Activated CD4-positive, alpha-beta T cell treated with anti-CD3 and anti-CD28 coated beads, Interleukin-2, amount 50 U/mL, for 16 hours (primary cell): ENCODE measurements around the gene GPR85.
A peak's percentile ranks its signal among the peaks of the same experiment; 100 is the strongest.

ENCODE experiments used
- DNase-seq: peaks from one replicate; pipeline ENCODE4 v3.0.0-alpha.2; 2020

GPR85 gene, protein sequence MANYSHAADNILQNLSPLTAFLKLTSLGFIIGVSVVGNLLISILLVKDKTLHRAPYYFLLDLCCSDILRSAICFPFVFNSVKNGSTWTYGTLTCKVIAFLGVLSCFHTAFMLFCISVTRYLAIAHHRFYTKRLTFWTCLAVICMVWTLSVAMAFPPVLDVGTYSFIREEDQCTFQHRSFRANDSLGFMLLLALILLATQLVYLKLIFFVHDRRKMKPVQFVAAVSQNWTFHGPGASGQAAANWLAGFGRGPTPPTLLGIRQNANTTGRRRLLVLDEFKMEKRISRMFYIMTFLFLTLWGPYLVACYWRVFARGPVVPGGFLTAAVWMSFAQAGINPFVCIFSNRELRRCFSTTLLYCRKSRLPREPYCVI

DNA sequence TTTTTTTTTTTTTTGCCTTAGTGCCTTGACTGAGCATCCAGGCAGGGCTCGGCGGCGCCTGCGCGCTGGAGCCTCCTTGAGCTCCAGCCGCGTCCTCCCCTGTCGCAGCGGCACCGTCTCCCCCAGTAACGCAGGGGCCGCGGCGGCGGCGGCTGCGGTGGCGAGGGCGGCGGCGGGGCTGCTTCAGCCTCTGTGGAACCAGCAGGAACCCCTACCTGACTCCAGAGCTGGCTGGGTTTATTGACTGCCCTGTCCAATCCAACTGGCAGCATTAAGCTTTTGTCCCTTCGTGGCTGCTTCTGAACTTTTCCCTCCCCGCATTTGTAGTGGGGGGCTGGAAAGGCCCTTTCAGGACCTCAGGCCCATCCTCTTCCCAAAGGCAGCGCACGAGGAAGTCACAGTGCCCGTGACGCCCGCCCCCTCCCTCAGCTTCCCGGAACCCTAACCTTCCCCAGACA is at the start of gene GPR85:
Gene GPR85, minus strand, starts transcription at position 397 of the 458 bp plus-strand sequence. CDS start 2,106 bp downstream, outside the sequence.
- peak; percentile 42 for DNase-seq

DNA sequence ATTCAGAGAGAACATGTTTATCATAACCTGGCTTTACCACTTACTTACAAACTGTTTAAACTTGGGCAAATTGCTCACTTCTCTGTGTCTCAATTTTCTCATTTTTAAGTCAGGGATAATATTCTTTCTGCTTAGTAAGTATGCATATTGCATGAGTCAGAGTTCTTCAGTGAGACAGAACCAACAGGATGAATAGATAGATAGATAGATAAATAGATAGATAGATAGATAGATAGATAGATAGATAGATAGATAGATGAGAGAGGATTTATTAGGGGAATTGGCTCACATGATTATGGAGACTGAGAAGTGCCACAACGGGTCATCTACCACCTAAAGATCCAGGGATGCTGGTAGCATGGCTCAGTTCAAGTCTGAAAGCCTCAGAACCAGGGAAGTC is 47.4 kb upstream of the GPR85 start:
- no peak for DNase-seq

DNA sequence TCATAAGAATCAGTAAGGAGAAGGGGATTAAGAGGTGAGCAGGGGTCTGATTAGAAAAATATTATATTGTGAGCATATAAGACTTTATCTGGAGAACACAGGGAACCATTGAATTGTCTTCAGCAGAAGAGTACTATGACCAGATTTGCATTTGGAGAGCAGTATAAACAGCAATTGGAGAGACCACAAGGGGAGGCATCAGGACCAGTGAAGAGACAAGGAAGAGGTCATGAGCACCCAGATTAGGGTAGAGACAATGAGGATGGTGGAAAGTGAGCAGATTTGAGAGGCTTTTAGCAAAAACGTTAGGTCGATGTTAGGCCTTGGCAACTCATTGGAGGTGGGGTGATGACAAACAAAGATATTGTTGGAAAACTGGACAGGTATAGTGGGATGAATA is 44.7 kb upstream of the GPR85 start:
- no peak for DNase-seq

DNA sequence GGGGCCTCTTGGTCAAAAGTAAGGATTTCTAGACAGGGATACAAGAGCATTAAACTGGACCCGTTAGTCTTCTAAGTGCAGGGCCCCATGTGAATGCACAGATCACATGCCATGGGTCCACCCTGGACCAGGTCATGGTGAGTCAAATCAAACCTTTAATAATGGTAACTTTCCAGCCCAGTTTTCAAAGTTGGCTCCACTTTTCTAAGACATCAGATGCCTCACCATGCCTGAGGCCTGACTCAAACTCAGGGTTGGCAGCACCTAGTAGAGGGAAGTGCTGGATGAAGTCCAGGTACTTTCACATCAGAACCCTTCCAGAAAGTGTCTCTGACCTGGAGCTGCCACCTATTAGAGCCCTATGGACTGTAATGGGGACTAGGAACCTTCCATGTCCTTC is 41.4 kb upstream of the GPR85 start:
- DNase-seq = no peak

DNA sequence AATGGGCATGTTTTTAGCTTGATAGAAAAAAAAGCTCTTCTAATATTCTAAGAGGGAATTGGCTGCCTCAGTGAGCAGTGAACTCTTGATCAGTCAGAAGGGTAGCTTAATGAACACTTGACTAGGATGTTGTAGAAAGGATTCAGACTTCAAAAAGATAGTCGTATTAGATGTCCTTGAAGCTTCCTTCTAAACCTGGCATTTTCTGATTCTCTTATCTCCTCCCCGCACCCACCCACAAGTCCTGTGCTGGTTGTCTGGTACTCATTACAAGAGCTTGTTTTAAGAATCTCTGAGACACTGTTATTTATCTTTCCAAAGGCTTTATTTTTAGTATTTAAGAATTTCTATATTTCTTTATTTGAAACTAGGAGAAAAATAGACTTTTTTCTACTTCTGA is 39.1 kb upstream of the GPR85 start:
- DNase-seq = no peak

DNA sequence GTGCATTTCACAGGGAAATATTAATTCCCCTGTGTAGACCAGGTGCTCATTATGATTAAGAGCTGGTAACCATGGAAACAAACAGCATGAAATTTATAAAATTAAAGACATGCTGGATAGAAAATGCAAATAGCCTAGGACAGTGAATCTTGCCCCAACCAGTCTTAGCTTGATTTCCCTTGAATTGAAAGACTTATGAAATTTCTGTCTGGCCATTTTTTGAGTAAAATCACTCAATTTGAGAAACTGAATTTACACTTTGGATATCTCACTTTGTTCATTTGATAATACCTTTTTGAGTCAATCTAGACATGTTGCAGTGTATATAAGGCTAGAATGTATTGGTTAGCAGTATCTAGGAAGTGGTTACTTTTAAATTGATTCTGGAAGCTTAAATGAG is 36.1 kb upstream of the GPR85 start:
- peak; percentile 79 for DNase-seq

DNA sequence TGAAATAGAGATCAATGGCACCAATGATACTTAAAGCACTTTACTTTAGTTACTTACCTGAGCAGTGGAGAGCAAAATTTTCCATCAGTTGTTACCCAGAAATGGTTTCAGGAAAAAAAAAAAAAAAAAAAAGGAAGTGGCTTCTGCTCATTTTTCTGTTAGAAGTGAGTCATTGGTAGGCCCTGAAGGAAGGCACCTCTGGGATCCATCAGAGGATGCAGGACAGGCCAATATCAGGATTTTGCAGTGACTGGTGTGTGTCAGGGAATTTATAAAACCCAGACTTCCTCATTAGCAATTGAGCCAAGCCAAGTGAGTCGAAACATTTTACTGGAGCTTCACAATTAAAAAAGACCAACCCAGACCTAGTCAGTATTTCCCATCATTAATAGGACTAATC is 34.0 kb upstream of the GPR85 start:
- DNase-seq = no peak

DNA sequence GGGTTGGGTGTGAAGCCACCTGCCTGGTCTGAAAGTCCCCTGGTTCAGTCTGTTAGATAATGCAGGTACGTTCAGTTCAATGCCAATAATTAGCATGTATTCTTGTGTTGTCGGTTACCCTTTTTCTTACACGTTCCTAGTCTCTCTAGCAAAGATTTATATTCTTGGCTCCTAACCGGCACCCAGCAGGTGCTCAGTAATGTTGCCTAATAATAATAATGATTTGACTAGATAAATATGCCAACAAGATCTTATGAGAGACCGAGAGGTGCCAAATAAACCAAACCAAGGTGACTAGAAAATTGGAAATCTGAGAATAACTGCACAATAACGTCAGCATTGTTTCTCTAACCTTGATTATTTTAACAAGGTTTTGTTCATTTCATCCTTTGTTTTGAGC is 32.8 kb upstream of the GPR85 start:
- no peak for DNase-seq

DNA sequence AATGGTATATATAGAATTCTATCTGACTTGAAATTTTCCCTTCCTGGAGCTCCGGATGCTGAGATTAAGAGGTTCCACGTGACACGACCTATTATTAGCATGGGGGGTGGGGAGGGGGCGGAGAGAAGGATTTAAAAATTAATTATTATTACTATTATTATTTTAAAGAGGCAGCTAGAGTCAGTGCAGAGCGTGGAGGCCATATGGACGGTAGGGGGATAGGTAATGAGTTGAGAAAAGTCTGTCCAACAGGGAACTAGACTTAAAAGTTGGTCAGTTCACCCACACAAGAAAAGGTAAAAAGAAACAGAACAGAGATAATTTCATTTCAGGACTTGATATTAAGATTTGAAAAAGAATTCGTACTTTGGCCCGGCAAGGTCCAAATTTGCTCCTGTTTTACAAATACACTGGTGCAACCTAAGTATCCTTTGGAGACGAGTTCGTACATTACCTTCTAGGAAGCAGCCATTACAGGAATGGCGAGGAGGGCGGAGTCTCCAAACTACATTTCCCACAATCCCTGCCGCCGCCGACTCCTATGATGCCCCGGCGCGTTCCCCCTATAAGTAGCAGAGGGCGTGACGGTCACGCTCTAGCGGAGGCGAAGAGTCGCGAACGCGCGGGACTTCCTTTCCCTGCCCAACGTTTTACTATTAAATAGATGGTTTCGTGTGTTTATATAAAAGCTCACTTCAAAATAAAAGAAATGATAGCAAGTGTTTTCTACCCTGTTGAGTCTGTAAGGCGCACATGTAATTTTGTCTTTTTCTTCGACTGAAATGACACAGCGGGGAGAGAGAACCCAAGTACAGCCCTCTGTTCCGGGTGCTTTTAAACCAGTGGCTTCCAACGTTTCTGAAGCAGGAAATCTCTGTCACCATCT is 31.7 kb upstream of the GPR85 start, which contains the start of gene SMIM30:
Gene SMIM30, minus strand, starts transcription at position 481 of the 886 bp plus-strand sequence. CDS start 976 bp downstream, outside the sequence.
- peak; percentile 93 for DNase-seq

DNA sequence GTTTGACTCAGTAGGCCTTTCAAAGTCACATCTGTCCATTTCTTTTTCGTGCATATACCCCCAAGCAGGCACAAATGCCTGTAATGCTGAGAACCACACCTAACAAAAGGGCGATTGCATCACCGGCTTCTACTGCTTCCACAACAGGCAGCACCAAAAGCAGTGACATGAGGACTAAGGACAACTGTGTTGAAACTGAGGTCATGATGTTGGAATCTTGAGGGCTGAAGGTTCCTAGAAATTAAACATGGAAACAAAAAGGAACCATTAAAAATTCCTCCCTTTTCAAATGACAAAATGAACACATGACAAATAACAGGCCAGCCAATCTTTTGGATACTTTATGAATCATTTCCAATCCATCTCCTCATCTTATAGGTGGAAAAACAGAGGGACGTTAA is 30.7 kb upstream of the GPR85 start:
- DNase-seq = peak; percentile 68

DNA sequence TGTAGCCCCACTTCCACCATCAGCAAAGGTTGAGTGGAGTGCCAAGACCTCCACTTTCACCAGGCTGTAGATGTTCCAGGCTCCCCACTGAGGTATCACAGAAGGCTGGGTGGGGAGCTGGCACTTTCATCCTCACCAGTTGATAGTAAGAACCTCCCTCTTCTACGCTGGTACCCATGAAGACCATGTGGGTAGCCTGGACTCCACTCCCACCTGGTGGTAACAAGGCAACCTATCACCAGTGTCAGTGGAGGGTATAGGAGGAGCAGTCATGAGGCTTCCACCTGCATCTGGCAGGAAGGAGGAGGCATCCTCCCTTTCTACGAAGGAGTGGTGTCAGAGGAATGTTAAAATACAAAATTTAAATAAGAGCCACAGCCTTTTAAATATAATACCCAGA is 27.3 kb upstream of the GPR85 start:
- DNase-seq = no peak

DNA sequence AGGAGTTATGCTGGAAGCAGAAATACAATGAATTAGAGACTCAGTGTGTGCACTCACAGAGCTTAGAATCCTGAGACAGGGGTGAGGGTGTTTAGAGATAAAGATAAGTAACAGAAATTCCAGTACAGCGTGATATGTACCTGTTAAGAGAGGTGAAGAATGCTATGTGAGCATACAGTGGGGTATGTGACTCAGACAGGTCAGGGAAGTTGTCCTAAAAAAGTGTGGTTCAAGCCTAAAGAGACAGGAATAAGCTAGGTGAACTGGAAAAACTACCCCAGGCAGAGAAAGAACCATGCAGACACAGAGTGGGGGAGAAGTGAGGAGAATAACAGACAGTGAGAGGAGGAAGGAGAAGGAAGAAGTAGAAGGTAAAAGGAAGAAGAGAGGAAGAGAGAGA is 23.1 kb upstream of the GPR85 start:
- DNase-seq = no peak

DNA sequence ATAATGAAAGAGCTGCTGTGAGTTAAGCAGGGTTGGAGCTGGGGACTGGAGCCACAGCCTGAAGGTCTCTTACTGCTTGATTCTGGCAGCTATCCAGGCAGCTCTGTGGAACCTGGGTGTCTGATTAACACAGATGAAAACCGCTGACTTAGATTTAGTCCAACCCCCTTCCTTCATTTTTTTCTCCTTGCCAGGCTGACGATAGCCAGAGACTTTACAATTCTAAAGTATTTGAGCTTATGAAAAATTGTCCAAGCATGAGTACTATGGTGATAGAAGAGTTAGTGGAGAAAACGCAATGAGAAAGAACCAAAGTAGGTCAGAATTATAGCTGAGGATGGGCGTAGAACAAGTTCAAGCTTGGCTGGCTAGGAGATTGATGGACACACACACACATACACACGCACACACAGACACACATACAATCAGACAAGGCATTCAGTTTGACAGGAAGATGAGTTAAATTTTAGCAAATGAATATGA is 13.5 kb upstream of the GPR85 start:
- DNase-seq = no peak

DNA sequence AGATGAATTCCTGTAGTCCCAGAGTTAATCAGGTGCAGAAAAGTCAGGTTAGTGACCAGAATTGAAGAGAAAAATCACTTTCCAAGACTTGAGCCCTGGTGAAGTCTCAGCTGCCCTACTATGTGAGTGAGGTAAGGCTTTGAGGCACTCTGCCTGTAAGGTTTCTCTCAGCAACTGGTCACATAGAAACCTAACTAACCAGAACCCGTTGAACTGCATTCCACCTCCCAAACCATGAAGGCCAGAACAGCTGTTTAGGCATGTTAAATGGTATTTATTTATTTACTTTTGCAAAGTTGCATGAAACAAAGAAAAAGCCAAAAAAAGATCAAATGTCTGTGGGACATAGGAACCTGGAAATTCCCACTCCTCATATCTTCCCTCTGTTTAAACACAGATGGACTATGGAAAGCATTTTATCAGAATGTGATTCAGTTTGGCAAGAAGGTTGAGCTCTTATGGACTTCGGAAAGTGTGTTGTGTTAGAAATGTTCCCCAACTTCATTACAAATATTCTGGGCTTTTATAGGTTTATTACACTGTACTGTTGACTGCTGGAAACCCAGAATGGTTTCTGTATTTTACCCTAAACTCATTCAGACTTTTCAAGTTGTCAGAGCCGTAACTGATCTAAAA is 12.8 kb upstream of the GPR85 start:
- no peak for DNase-seq

DNA sequence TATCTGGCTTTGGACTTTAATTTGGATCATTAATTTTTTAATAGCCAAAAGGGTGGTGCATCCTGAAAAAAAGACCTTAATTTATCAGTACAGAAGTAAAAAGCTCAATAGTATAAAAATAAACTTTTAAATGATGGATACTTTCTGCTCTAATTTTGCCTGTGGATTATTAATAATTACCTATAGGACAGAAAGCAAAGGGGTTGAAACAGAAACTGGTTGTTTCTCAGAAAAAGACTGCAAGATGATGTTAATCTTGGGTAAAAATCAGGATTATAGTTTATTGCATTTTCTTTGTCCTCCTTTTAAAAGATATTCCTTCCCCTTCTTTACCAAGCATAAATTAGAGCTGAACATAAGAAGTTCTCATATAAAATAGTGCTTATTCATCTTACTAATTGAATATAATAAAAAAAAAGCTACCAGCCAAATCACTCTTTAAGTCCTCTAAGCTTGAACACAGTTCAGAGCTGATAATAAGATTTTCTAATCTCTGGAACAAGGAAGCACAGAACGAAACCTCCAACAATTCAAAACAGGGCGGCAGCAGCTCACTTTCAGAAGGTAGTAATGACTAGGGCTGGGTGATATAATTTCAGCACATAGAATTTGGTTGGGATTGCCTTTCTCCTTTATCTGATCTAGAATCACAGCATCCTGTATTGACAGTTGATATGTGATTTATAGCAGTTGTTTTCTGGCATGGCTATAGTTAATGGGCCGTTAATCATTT is 8.1 kb upstream of the GPR85 start:
- DNase-seq = no peak

DNA sequence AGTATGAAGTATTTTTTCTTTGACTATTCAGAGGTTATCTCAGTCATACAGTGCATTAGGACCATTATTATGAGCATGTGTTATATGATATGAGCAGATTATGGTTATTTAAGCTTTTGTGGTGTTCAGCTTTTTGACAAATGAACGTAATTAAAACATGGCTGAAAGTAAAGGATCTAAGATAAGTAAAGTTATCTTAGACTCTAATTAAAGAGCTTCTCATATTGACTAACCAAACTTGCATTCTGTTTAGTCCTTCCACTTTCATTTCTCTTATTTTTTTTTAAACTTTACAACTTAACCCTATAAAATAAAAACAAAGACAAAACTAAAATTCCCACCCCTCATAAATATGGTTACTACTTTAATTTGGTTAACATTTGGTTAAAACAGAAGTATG is 6.9 kb upstream of the GPR85 start:
- no peak for DNase-seq

DNA sequence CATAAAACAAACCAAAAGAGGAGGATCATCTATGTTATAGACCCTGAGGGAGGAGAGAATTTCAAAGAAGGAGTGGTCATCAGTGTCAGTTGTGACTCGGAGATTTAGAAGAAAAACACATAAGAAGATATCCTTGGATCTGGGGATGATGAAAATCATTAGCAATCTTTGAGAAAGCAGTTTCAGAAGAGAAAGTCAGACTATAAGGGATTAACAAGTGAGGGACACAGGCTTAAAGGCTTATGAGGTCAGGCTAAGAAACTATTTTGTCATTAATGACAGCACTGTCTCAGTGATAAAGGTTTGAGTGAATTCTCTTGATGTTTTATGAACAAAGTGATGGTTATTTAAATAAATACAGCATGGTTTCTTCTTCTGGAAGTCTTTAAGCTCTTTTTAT is 6.1 kb upstream of the GPR85 start:
- no peak for DNase-seq

DNA sequence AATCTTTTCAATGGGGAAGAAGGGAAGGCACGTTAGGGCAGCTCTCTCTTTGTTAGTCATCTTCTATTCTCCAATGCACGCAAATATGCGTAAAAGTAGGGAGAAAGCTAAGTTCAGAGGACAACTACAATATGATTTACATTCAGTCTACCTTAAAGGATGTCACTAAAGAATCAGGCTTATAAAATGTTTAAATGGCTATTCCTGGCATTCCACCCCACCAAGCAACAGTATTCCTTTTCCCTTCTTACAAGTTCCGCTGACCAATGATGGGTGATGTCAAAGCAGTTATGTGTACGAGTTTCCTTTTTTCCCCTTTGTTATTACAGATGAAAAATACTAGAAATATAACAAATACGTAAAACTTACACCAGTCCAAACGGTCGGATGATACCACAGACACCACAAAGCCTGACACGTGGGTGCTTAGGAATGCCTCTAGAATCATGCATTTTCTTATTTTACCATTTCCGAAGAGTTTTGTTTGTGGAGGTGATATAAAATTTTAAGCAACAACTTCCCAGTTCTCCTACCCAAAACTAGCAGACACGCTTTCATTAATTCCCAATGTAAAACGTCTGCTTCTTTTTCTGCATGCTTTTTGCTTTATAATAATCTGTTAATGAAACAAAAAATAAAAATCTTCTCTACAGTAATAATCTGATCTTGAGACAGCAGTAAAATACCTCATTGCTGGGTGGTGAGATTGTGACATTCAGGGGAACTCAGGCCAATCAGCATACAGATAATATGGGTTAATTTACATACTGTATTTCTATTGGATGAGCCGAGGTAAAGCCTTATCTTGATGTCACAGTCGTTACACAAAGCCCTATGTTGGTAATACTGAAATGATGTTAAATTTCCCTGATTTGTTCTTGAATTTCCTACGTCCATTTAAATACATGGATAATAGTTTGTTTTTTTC is 708 bp upstream of the GPR85 start:
- DNase-seq = peak; percentile 5

DNA sequence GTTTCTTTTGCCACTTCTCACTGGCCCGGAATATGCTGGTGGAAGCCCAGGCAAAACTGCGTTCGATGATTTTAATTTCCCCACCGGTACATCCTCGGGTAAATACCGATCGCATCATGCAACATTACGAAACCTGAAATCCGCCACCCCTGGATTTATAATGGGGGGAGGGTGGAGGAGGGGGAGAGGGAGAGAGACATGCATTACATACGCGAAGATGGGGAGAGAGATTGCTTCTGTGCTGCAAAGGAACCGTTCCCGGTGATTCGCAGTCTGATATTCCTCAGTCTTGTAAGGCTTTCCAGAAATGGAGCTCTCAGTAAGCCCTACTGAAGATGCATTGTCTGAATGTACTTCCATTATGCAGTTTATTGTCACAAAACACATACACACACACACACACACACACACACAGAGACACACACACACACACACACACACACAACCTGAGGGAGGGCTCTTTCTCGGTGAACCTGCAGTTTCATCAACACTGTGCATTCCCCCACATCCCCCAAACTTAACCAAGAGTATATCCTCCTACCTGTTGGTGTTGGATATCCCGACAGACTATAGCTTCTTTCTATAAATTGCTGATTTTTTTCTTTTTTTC is 741 bp downstream of the GPR85 start:
- no peak for DNase-seq

DNA sequence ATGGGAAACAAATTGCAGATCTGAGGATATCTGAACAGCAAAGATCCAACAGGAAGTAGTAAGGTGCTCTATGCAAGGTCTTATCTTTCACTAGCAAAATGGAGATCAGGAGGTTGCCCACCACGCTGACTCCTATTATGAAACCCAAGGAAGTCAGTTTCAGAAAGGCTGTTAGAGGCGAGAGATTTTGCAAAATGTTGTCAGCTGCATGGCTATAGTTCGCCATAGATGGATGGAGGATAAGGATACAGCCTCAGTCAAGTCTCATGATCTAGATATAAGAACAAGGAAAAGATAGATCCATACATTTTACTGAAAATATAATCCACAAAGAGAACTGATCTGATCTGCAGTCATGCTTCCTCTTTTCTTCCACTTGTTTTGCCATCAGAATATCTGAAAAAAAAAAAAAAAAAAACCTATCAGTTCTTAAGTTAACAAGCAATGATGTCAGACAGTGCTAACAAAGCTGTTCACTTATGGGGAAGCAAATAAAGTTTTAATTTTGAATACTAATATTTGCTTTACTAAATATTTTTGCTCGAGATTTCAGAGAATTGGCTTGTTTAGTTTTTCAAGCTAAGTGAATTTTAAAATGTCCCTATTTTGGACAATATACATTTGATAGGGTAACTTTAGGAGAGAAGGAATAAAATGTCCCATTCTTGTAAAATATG is 2.0 kb downstream of the GPR85 start:
- DNase-seq = no peak
